Panc1 (cell line): Measurements from ENCODE around the gene CCDC34. TPM values are rescaled to one million over a fixed set of nuclear protein-coding genes. Genes with fewer than 3 reads are reported as not detected.

ENCODE experiments used
- ATAC-seq: fragments of 200-7000 bp; cut with Tn5 transposase; 2 replicates; pipeline ENCODE4 v1.9.1; 2020; ENCODE audit warnings: mild to moderate bottlenecking, moderate library complexity
- BruUV-seq: library from RNA; stranded (reverse); fragments of 400-500 nt; replicated peaks from 2 replicates; lab custom pipeline; 2021; lab: Mats Ljungman, UMichigan
- CTCF ChIA-PET: fragments of 300-600 bp; sonication (Branson Sonifier 250); formaldehyde crosslinking; loops from one replicate; lab custom pipeline; 2022; ENCODE audit warnings: antibody characterized with exemption; lab: Charles Lee
- POLR2A ChIA-PET: fragments of 300-600 bp; sonication (Branson Sonifier 250); formaldehyde crosslinking; loops from one replicate; lab custom pipeline; 2022; ENCODE audit warnings: antibody characterized with exemption; lab: Charles Lee
- DNase-seq: peaks from one replicate; pipeline ENCODE4 v3.0.0-alpha.2; 2010; ENCODE audit warnings: low read depth, low spot score
- H3K27ac ChIP-seq: 2 replicates; pipeline ENCODE4 v1.5.1; 2011; ENCODE audit warnings: mild to moderate bottlenecking, low read length, inconsistent platforms
- H3K27me3 ChIP-seq: fragments of 200-500 bp; sonication (Bioruptor generic); 2 replicates; pipeline ENCODE4 v1.6.0; 2014; ENCODE audit warnings: low read length, inconsistent platforms; ENCODE audit not compliant: control insufficient read depth, insufficient read depth
- H3K36me3 ChIP-seq: fragments of 200-500 bp; sonication (Bioruptor generic); 2 replicates; pipeline ENCODE4 v1.5.1; 2014; ENCODE audit warnings: inconsistent platforms, mild to moderate bottlenecking, low read length, moderate library complexity; ENCODE audit not compliant: control insufficient read depth, insufficient read depth
- H3K4me1 ChIP-seq: 2 replicates; pipeline ENCODE4 v1.5.1; 2011; ENCODE audit warnings: inconsistent platforms, mild to moderate bottlenecking, low read length, moderate library complexity; ENCODE audit not compliant: control insufficient read depth, insufficient read depth
- H3K4me3 ChIP-seq, 2 experiments: 2 replicates each; pipeline ENCODE4 v1.5.1; 2011 to 2012; ENCODE audit warnings: low read depth in 2 of 2, low read length in 2 of 2, mild to moderate bottlenecking in 2 of 2, inconsistent platforms in 1 of 2, moderate library complexity in 1 of 2
- H3K9me3 ChIP-seq: fragments of 200-500 bp; sonication (Bioruptor generic); 2 replicates; pipeline ENCODE4 v1.5.1; 2014; ENCODE audit warnings: low read depth, mild to moderate bottlenecking, inconsistent platforms, low read length, moderate library complexity; ENCODE audit not compliant: control insufficient read depth, insufficient read depth
- CTCF ChIP-seq: fragments of 450-650 bp; IDR thresholded peaks from 2 replicates; pipeline ENCODE4 v1.5.1; 2017; ENCODE audit warnings: mild to moderate bottlenecking
- POLR2AphosphoS5 ChIP-seq: IDR thresholded peaks from 2 replicates; pipeline ENCODE4 v1.6.1; 2012; ENCODE audit warnings: mild to moderate bottlenecking, low read depth, low read length, moderate library complexity
- REST ChIP-seq, 2 experiments: IDR thresholded peaks; 2 replicates each; pipeline ENCODE4 v1.6.1; 2011 to 2012; ENCODE audit warnings: low read depth in 2 of 2, control low read depth in 1 of 2, low read length in 1 of 2, mild to moderate bottlenecking in 1 of 2, moderate library complexity in 1 of 2; ENCODE audit not compliant: insufficient read depth in 1 of 2
- SIN3A ChIP-seq: IDR thresholded peaks from 2 replicates; pipeline ENCODE4 v1.6.1; 2012; ENCODE audit warnings: low read depth, mild to moderate bottlenecking, low read length, moderate library complexity, borderline replicate concordance; ENCODE audit not compliant: insufficient read depth
- TCF7L2 ChIP-seq: IDR thresholded peaks from 2 replicates; pipeline ENCODE4 v1.6.1; 2011; ENCODE audit warnings: mild to moderate bottlenecking, low read depth, low read length, inconsistent platforms
- in situ Hi-C: cut with HindIII; loops from 2 replicates; pipeline ENCODE4 v1.10.0; 2016; ENCODE audit warnings: low sequenced_read_pairs, low pct_unique_long_range_greater_than_20kb
- intact Hi-C: fragments of 100-400 bp; cut with micrococcal nuclease; formaldehyde crosslinking; loops from one replicate; pipeline ENCODE4 v1.10.0; 2022; ENCODE audit not compliant: unreplicated experiment
- total RNA-seq: library from RNA; stranded (reverse); gene quantifications from one replicate; pipeline ENCODE4 v1.2.1, GENCODE V29; 2021; ENCODE audit not compliant: unreplicated experiment

CCDC34 gene
- total RNA-seq, 1 experiment from 2014 or later: 28.3 TPM

GRCh38 chr11:27309046-27309445, 54.0 kb downstream of the CCDC34 start:
- ChIA-PET POLR2A (no interaction called here), CTCF (no interaction called here)
- no peaks in the 10 kb centered on the region for H3K27me3 ChIP-seq
- no peaks in the 10 kb centered on the region for H3K36me3 ChIP-seq
- no peak overlapping the region for H3K4me3 ChIP-seq
- in situ Hi-C loops (no loop called here), intact Hi-C loops (no loop called here)
- no peak for TF ChIP-seq SIN3A
- TF ChIP-seq TCF7L2: no peak
- no peak for TF ChIP-seq REST (IDR thresholded peaks at IDR 0.05; ENCODE audit: insufficient read depth in 1 of 2, low read depth in 2 of 2, low read length in 1 of 2)
- TF ChIP-seq POLR2AphosphoS5: no peak
- no peak for TF ChIP-seq CTCF
- no TSS peak for BruUV-seq
- 0 out of 2 replicates have a peak, but pooled peaks cover 2% of the 10 kb centered on the region for H3K9me3 ChIP-seq
- H3K27ac ChIP-seq: no peak overlapping the region
- H3K4me1 ChIP-seq: no peaks in the 10 kb centered on the region
- ATAC-seq (no peak), DNase-seq (no peak)

GRCh38 chr11:27307232-27307631, 55.8 kb downstream of the CCDC34 start:
- intact Hi-C loops (no loop called here), in situ Hi-C loops (no loop called here)
- DNase-seq: no peak
- Histone ChIP-seq H3K27ac (no peak overlapping the region), H3K27me3 (no peaks in the 10 kb centered on the region), H3K9me3 (0 out of 2 replicates have a peak, but pooled peaks cover 2% of the 10 kb centered on the region), H3K4me3 (no peak overlapping the region), H3K4me1 (no peaks in the 10 kb centered on the region), H3K36me3 (no peaks in the 10 kb centered on the region)
- BruUV-seq: no TSS peak
- POLR2A ChIA-PET: no interaction called here
- ATAC-seq: no peak
- TF ChIP-seq TCF7L2 (no peak), POLR2AphosphoS5 (no peak), REST (IDR thresholded peaks at IDR 0.05; ENCODE audit: insufficient read depth in 1 of 2, low read depth in 2 of 2, low read length in 1 of 2) (no peak), SIN3A (no peak), CTCF (no peak)
- CTCF ChIA-PET: no interaction called here
